Measurements from ENCODE around the gene CIROP.

Gene CIROP

GRCh38 chr14:23053426-23053825 lies 51.4 kb downstream of the CIROP start:
- no peaks in the 10 kb centered on the region for H3K27me3 ChIP-seq (ENCODE audit: control insufficient read depth in 1 of 2, insufficient read depth in 1 of 2, low read length in 2 of 2)
- no peak overlapping the region for H3K18ac ChIP-seq (ENCODE audit: low read depth in 1 of 2, low read length in 2 of 2)
- H2BK12ac ChIP-seq (ENCODE audit: low read length in 2 of 2): no peak overlapping the region
- 98% methylated on average over 10 of the region's 10 CpGs for WGBS
- H3K9ac ChIP-seq (ENCODE audit: low read length): no peak overlapping the region
- H3K14ac ChIP-seq (ENCODE audit: low read length in 2 of 2): no peak overlapping the region
- H3K79me1 ChIP-seq (replicated peaks; ENCODE audit: low read length, poor library complexity, severe bottlenecking): peaks cover 6% of the 10 kb centered on the region
- no peak overlapping the region for H2AK5ac ChIP-seq (ENCODE audit: low read length, severe bottlenecking)
- no peak overlapping the region for H3K23ac ChIP-seq (ENCODE audit: low read length in 2 of 2)
- peaks cover 4 to 42% of the 10 kb centered on the region in 2 experiments for H3K36me3 ChIP-seq (ENCODE audit: control insufficient read depth in 1 of 2, insufficient read depth in 2 of 2, low read depth in 1 of 2, low read length in 2 of 2)
- no peak overlapping the region for H2BK5ac ChIP-seq (ENCODE audit: low read depth, low read length, poor library complexity, severe bottlenecking)
- no peak overlapping the region for H4K8ac ChIP-seq (ENCODE audit: low read length)
- no peak overlapping the region for H2BK120ac ChIP-seq (ENCODE audit: low read depth, low read length)
- H3K9me3 ChIP-seq (ENCODE audit: control insufficient read depth, low read length): no peaks in the 10 kb centered on the region
- no peak for DNase-seq
- H4K91ac ChIP-seq (ENCODE audit: low read length): no peak overlapping the region
- no peak overlapping the region for H3K4me3 ChIP-seq (ENCODE audit: insufficient read depth in 1 of 2, low read depth in 1 of 2, low read length in 2 of 2)
- no peak overlapping the region for H2AFZ ChIP-seq (ENCODE audit: low read depth, low read length)
- no peak overlapping the region for H3K27ac ChIP-seq (ENCODE audit: low read length, poor library complexity, severe bottlenecking)
- H3K4ac ChIP-seq (ENCODE audit: low read depth in 1 of 2, low read length in 2 of 2): no peak overlapping the region
- no peak overlapping the region for H3K4me2 ChIP-seq (ENCODE audit: low read length, poor library complexity, severe bottlenecking)
- H2BK15ac ChIP-seq (ENCODE audit: low read depth, poor library complexity, severe bottlenecking): no peak overlapping the region
- H3K4me1 ChIP-seq (ENCODE audit: control insufficient read depth, insufficient read depth, low read depth, low read length): peaks cover 25% of the 10 kb centered on the region

GRCh38 chr14:23052671-23053070 lies 52.1 kb downstream of the CIROP start:
- no peak overlapping the region for H2AFZ ChIP-seq (ENCODE audit: low read depth, low read length)
- peaks cover 0 to 47% of the 10 kb centered on the region in 2 experiments for H3K36me3 ChIP-seq (ENCODE audit: control insufficient read depth in 1 of 2, insufficient read depth in 2 of 2, low read depth in 1 of 2, low read length in 2 of 2)
- no peak overlapping the region for H4K91ac ChIP-seq (ENCODE audit: low read length)
- H3K9ac ChIP-seq (ENCODE audit: low read length): no peak overlapping the region
- H3K4me3 ChIP-seq (ENCODE audit: insufficient read depth in 1 of 2, low read depth in 1 of 2, low read length in 2 of 2): no peak overlapping the region
- peaks cover 22% of the 10 kb centered on the region for H3K4me1 ChIP-seq (ENCODE audit: control insufficient read depth, insufficient read depth, low read depth, low read length)
- no peaks in the 10 kb centered on the region for H3K27me3 ChIP-seq (ENCODE audit: control insufficient read depth in 1 of 2, insufficient read depth in 1 of 2, low read length in 2 of 2)
- no peak overlapping the region for H3K14ac ChIP-seq (ENCODE audit: low read length in 2 of 2)
- H2BK12ac ChIP-seq (ENCODE audit: low read length in 2 of 2): no peak overlapping the region
- no peak overlapping the region for H3K27ac ChIP-seq (ENCODE audit: low read length, poor library complexity, severe bottlenecking)
- H3K18ac ChIP-seq (ENCODE audit: low read depth in 1 of 2, low read length in 2 of 2): no peak overlapping the region
- no peak overlapping the region for H3K4ac ChIP-seq (ENCODE audit: low read depth in 1 of 2, low read length in 2 of 2)
- no peaks in the 10 kb centered on the region for H3K9me3 ChIP-seq (ENCODE audit: control insufficient read depth, low read length)
- H2BK5ac ChIP-seq (ENCODE audit: low read depth, low read length, poor library complexity, severe bottlenecking): no peak overlapping the region
- WGBS: 87% methylated on average over 3 of the region's 3 CpGs
- H3K23ac ChIP-seq (ENCODE audit: low read length in 2 of 2): no peak overlapping the region
- H2BK15ac ChIP-seq (ENCODE audit: low read depth, poor library complexity, severe bottlenecking): no peak overlapping the region
- H2AK5ac ChIP-seq (ENCODE audit: low read length, severe bottlenecking): no peak overlapping the region
- no peak for DNase-seq
- H3K79me1 ChIP-seq (replicated peaks; ENCODE audit: low read length, poor library complexity, severe bottlenecking): peaks cover 6% of the 10 kb centered on the region
- H4K8ac ChIP-seq (ENCODE audit: low read length): no peak overlapping the region
- no peak overlapping the region for H3K4me2 ChIP-seq (ENCODE audit: low read length, poor library complexity, severe bottlenecking)
- H2BK120ac ChIP-seq (ENCODE audit: low read depth, low read length): no peak overlapping the region

- 88% methylated on average over 12 of the region's 14 CpGs for WGBS
Observed at GRCh38 chr14:23052182-23052623, 52.6 kb downstream of the CIROP start.

GRCh38 chr14:23051141-23052057 lies 53.4 kb downstream of the CIROP start:
- Histone ChIP-seq H2AFZ (ENCODE audit: low read depth, low read length) (no peak overlapping the region), H2BK5ac (ENCODE audit: low read depth, low read length, poor library complexity, severe bottlenecking) (no peak overlapping the region), H3K27me3 (ENCODE audit: control insufficient read depth in 1 of 2, insufficient read depth in 1 of 2, low read length in 2 of 2) (no peaks in the 10 kb centered on the region), H3K4ac (ENCODE audit: low read depth in 1 of 2, low read length in 2 of 2) (no peak overlapping the region), H3K14ac (ENCODE audit: low read length in 2 of 2) (no peak overlapping the region), H3K9ac (ENCODE audit: low read length) (no peak overlapping the region), H3K4me3 (ENCODE audit: insufficient read depth in 1 of 2, low read depth in 1 of 2, low read length in 2 of 2) (no peak overlapping the region), H3K27ac (ENCODE audit: low read length, poor library complexity, severe bottlenecking) (no peak overlapping the region), H3K4me1 (ENCODE audit: control insufficient read depth, insufficient read depth, low read depth, low read length) (peaks cover 25% of the 10 kb centered on the region), H3K4me2 (ENCODE audit: low read length, poor library complexity, severe bottlenecking) (no peak overlapping the region), H3K9me3 (ENCODE audit: control insufficient read depth, low read length) (no peaks in the 10 kb centered on the region), H3K79me1 (replicated peaks; ENCODE audit: low read length, poor library complexity, severe bottlenecking) (peaks cover 5% of the 10 kb centered on the region), H2AK5ac (ENCODE audit: low read length, severe bottlenecking) (no peak overlapping the region), H2BK12ac (ENCODE audit: low read length in 2 of 2) (no peak overlapping the region), H2BK120ac (ENCODE audit: low read depth, low read length) (no peak overlapping the region), H3K23ac (ENCODE audit: low read length in 2 of 2) (no peak overlapping the region), H3K18ac (ENCODE audit: low read depth in 1 of 2, low read length in 2 of 2) (no peak overlapping the region), H3K36me3 (ENCODE audit: control insufficient read depth in 1 of 2, insufficient read depth in 2 of 2, low read depth in 1 of 2, low read length in 2 of 2) (peaks cover 0 to 53% of the 10 kb centered on the region in 2 experiments), H4K8ac (ENCODE audit: low read length) (no peak overlapping the region), H2BK15ac (ENCODE audit: low read depth, poor library complexity, severe bottlenecking) (no peak overlapping the region), H4K91ac (ENCODE audit: low read length) (no peak overlapping the region)
- no peak for DNase-seq
- 89% methylated on average over 3 of the region's 5 CpGs for WGBS

More at GRCh38 chr14:23052182-23052623, 52.6 kb downstream of the CIROP start:
- Histone ChIP-seq H2AFZ (ENCODE audit: low read depth, low read length) (no peak overlapping the region), H2BK15ac (ENCODE audit: low read depth, poor library complexity, severe bottlenecking) (no peak overlapping the region), H2AK5ac (ENCODE audit: low read length, severe bottlenecking) (no peak overlapping the region), H3K4me1 (ENCODE audit: control insufficient read depth, insufficient read depth, low read depth, low read length) (peaks cover 27% of the 10 kb centered on the region), H3K27ac (ENCODE audit: low read length, poor library complexity, severe bottlenecking) (no peak overlapping the region), H3K18ac (ENCODE audit: low read depth in 1 of 2, low read length in 2 of 2) (no peak overlapping the region), H3K4ac (ENCODE audit: low read depth in 1 of 2, low read length in 2 of 2) (no peak overlapping the region), H3K79me1 (replicated peaks; ENCODE audit: low read length, poor library complexity, severe bottlenecking) (peaks cover 6% of the 10 kb centered on the region), H3K23ac (ENCODE audit: low read length in 2 of 2) (no peak overlapping the region), H4K8ac (ENCODE audit: low read length) (no peak overlapping the region), H2BK12ac (ENCODE audit: low read length in 2 of 2) (no peak overlapping the region), H3K9ac (ENCODE audit: low read length) (no peak overlapping the region), H2BK5ac (ENCODE audit: low read depth, low read length, poor library complexity, severe bottlenecking) (no peak overlapping the region), H3K9me3 (ENCODE audit: control insufficient read depth, low read length) (no peaks in the 10 kb centered on the region), H2BK120ac (ENCODE audit: low read depth, low read length) (no peak overlapping the region), H3K14ac (ENCODE audit: low read length in 2 of 2) (no peak overlapping the region), H4K91ac (ENCODE audit: low read length) (no peak overlapping the region), H3K27me3 (ENCODE audit: control insufficient read depth in 1 of 2, insufficient read depth in 1 of 2, low read length in 2 of 2) (no peaks in the 10 kb centered on the region), H3K36me3 (ENCODE audit: control insufficient read depth in 1 of 2, insufficient read depth in 2 of 2, low read depth in 1 of 2, low read length in 2 of 2) (peaks cover 0 to 51% of the 10 kb centered on the region in 2 experiments), H3K4me3 (ENCODE audit: insufficient read depth in 1 of 2, low read depth in 1 of 2, low read length in 2 of 2) (no peak overlapping the region), H3K4me2 (ENCODE audit: low read length, poor library complexity, severe bottlenecking) (no peak overlapping the region)
- DNase-seq: no peak
